Muscle layer of colon (tissue), 2 donors: ENCODE measurements around the gene CERS3.

Experiments
- H3K27ac ChIP-seq: one replicate; pipeline ENCODE4 v1.7.0; 2013; ENCODE audit warnings: low read depth, mild to moderate bottlenecking, low read length, moderate library complexity
- H3K27me3 ChIP-seq, 2 donors: one replicate each; pipeline ENCODE4 v1.7.0; 2013; ENCODE audit warnings: low read length in 2 of 2, mild to moderate bottlenecking in 2 of 2; ENCODE audit not compliant: insufficient read depth in 2 of 2, control insufficient read depth in 1 of 2
- H3K36me3 ChIP-seq: one replicate; pipeline ENCODE4 v1.7.0; 2013; ENCODE audit warnings: mild to moderate bottlenecking, low read length; ENCODE audit not compliant: insufficient read depth
- H3K4me1 ChIP-seq: one replicate; pipeline ENCODE4 v1.7.0; 2013; ENCODE audit warnings: mild to moderate bottlenecking, low read length; ENCODE audit not compliant: insufficient read depth
- H3K4me3 ChIP-seq, 2 donors: one replicate each; pipeline ENCODE4 v1.7.0; 2013; ENCODE audit warnings: low read length in 2 of 2, low read depth in 1 of 2, mild to moderate bottlenecking in 1 of 2, moderate library complexity in 1 of 2
- H3K9ac ChIP-seq: one replicate; pipeline ENCODE4 v1.7.0; 2013; ENCODE audit warnings: low read length
- H3K9me3 ChIP-seq: one replicate; pipeline ENCODE4 v1.7.0; 2013; ENCODE audit warnings: mild to moderate bottlenecking, low read length
- donor health status: abdominal sarcoma.
- donor health status: Adenocarcinoma of cecum.

The CERS3 gene

DNA sequence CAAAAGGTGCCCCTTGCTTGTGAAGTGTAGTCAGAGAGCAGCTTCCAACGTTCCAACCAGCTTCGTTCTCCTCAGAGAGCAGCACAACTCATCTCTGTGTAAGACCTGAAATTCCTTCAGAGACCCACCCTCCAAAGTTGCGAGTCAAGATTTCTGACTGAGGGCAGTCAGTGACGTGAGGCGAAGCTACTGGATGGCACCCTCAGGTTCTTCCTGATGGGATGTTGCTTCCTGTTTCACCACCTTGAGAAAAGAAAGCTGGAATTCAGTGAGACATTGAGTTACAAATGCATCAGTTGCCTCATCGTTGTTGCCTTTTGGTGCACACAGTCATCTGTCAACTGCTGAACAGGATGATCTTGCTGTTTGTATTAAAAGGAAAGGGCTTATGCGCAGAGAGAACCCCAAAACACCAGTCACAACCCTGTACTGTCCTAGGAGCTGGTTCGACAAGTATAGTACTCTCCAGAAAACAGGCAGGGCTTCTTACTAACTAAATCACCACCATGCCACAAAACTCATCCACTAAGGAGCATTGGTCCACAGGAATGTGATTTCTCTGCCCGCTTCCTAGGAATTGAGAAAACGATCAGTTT is at the start of gene CERS3:
CERS3 (minus strand) TSS at position 118 of the 596 bp plus-strand sequence. CDS start 27,101 bp downstream, outside the sequence.
- Histone ChIP-seq H3K4me3 (no peak within 1 kb of the TSS), H3K9ac (no peak within 1 kb of the TSS), H3K9me3 (no peaks in the 10 kb centered on the region), H3K27me3 (no peaks in the 10 kb centered on the region), H3K27ac (no peak within 1 kb of the TSS), H3K36me3 (no peaks in the 10 kb centered on the region), H3K4me1 (peaks cover 14% of the 10 kb centered on the region)

DNA sequence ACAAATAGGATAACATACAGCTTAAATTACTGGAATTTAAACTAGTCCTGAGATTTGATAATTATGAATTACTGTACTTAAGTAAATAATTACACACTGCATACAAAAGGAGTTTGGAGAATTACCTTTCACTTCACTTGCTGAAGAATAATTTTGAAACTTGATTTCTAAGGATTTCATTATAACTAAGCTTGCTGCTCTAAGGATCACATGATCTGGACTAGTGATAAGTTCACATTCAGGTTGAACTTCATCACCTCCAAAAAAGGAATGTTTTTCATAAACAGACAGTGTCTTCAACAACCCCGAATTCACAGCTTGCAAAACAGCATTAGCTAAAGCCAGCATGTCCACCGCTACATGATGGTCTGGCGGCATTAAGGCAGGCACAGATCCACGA is 44.8 kb upstream of the CERS3 start:
- no peaks in the 10 kb centered on the region for H3K9me3 ChIP-seq

DNA sequence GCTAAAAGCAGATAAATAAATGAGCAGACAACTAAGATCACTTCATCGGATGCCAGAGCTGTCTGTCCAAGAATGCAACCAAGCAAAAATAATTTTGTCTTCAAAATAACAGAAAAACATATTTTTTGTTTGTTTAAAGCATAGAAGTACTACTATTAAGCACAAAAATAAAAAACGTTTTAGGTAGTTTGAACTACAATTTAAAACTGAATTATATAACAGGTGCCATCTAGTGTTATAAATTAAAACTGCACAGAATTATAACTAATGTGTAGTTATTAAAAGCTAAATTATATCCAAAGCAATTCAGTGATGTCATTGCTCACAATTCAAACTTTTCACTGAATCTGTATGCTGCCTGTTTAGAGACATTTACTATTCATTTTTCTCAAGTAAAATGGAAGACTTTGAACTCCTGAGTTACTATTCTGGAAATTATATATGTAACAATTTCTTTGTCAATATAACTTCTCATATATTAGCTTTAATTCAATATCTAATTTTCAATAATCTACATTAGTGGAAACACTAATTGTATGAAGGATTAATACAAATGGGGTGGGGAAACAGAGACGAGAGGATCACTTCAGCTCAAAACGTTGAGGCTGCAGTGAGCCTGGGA is 43.7 kb upstream of the CERS3 start:
- Histone ChIP-seq H3K9ac (no peak overlapping the region), H3K36me3 (peaks cover 14% of the 10 kb centered on the region), H3K27ac (no peak overlapping the region), H3K4me1 (no peaks in the 10 kb centered on the region), H3K4me3 (no peak overlapping the region), H3K9me3 (no peaks in the 10 kb centered on the region), H3K27me3 (no peaks in the 10 kb centered on the region)

More for the DNA sequence above, 44.8 kb upstream of the CERS3 start:
- Histone ChIP-seq H3K27me3 (no peaks in the 10 kb centered on the region), H3K4me1 (no peaks in the 10 kb centered on the region), H3K4me3 (no peak overlapping the region), H3K9ac (no peak overlapping the region), H3K27ac (no peak overlapping the region), H3K36me3 (peaks cover 14% of the 10 kb centered on the region)

DNA sequence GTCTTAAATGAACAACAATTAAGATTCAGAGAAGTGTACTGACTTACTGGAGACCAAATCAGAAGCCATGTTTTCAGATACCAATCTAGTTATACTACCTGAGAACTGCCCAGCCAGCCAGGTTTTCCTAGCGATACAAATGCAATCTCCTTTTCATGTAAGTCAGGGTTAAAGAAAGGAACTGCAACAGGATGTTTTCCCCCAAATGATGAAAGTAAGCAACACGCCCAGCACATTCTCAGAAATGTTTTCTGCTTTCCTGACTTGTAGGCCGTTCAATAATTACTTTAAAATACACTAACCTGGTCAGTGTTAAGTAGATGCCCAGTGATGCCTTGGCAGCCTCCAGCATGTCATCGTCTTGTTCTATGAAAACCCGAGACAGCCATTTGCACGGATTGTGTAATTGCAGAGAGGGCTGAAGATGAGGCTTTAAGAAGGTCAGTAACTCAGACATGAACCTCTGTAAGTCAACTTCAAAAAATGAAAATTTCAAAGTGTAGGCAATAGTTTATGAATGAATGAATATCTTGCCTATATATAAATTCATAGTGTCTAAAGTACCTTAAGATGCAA is 42.9 kb upstream of the CERS3 start:
- Histone ChIP-seq H3K4me3 (no peak overlapping the region), H3K9ac (no peak overlapping the region), H3K9me3 (no peaks in the 10 kb centered on the region), H3K36me3 (peaks cover 14% of the 10 kb centered on the region), H3K4me1 (no peaks in the 10 kb centered on the region), H3K27ac (no peak overlapping the region), H3K27me3 (no peaks in the 10 kb centered on the region)

DNA sequence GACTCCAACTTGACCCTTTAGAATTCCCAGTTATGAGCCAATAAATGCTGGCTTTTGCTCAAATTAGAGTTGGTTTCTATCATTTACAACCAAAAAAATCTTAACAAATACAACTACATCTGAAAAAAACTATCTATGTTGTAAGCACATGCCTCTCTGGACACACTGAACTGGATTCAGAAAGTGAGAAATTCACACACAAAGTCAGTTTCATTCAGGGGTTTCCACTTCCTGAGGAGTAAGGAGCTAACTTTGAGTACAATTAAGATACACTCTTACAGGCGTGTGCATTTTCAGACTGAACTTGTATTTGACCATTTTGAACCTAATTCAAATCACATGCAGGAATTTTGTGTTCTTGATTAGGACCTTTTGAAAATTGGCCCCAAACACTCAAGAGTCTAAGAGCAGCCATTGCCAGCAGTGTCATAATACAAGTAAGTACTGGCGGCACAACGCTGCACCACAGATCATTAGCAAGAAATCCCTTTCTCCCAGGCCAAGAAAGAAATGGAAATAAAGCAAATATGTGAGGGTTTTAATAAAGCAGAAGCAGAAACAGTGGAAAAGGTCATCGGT is 42.1 kb upstream of the CERS3 start:
- Histone ChIP-seq H3K4me1 (no peaks in the 10 kb centered on the region), H3K27me3 (no peaks in the 10 kb centered on the region), H3K4me3 (no peak overlapping the region), H3K27ac (no peak overlapping the region), H3K9ac (no peak overlapping the region), H3K36me3 (peaks cover 14% of the 10 kb centered on the region), H3K9me3 (no peaks in the 10 kb centered on the region)

DNA sequence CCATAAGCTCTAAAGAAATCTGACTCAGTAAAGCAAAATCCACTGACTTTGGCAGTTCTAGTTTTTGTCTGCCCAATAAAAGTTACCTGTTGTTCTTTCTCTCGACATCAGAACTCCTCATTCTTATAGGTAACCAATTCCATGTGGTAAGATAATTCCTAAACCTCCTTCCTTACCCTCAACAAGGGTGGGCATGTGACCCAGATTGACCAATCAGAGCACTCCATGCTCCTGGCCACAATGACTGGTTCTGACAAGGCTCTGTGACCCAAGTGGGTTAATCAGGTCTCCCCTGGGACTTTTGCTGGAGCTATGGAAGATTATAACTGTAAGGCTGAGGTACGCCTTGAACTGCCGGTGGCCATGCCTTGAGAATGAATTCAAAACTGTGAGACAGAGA is 41.5 kb upstream of the CERS3 start:
- H3K4me3 ChIP-seq: no peak overlapping the region
- no peaks in the 10 kb centered on the region for H3K27me3 ChIP-seq
- H3K4me1 ChIP-seq: no peaks in the 10 kb centered on the region
- H3K9ac ChIP-seq: no peak overlapping the region
- H3K27ac ChIP-seq: no peak overlapping the region
- H3K9me3 ChIP-seq: no peaks in the 10 kb centered on the region
- peaks cover 14% of the 10 kb centered on the region for H3K36me3 ChIP-seq

DNA sequence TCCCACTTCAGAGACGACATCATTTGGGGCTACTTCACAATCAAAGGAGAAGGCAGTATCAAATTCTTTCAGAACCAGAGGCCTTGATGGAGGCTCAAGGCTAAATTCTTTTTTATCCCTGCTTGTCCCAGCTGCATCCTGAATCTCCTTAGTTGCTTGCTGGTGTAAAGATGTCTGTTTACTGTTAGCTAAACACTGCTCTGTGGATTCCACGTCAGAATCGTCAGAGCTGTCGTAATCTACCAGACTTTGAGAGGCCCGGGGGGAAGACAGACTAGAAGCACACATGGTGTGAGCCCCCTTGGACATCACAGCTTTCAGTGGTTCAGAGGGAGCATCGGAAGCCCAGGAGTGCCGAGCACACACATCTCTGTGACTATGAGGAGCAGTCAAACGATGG is 40.6 kb upstream of the CERS3 start:
- no peaks in the 10 kb centered on the region for H3K9me3 ChIP-seq
- H3K4me3 ChIP-seq: no peak overlapping the region
- no peaks in the 10 kb centered on the region for H3K27me3 ChIP-seq
- no peak overlapping the region for H3K27ac ChIP-seq
- H3K9ac ChIP-seq: no peak overlapping the region
- H3K4me1 ChIP-seq: no peaks in the 10 kb centered on the region
- peaks cover 14% of the 10 kb centered on the region for H3K36me3 ChIP-seq

DNA sequence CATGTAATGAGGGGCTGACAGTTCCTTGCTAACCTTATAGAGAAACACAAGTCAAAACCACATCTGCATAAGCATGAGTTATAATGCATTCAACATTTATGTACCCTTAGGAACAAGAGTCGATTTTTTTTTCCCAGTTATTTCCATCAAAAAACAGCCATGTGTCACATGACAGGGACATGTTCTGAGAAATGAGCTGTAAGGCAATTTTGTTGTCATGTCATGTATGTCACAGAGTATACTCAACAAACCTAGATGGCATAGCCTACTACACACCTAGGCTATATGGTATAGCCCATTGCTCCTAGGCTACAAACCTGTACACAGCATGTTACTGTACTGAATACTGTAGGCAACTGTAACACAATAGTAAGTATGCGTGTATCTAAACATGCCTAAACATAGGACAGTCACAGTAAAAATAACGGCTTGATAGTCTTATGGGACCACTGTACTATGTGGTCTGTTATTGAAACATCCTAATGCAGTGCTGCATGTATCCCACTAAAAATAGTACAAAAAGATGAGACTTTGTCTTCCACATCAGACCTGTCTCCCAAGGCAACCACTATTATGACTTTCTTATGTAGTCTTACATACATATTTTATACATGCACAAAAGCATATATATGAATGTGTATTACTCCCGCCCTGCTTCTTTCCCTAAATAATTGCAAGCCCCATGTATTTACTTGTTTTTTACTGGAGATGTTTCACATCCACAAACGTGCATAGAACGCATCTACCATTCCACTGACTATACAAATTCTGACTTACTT is 38.3 kb upstream of the CERS3 start:
- H3K9me3 ChIP-seq: no peaks in the 10 kb centered on the region
- no peak overlapping the region for H3K4me3 ChIP-seq
- H3K9ac ChIP-seq: no peak overlapping the region
- peaks cover 6% of the 10 kb centered on the region for H3K36me3 ChIP-seq
- no peaks in the 10 kb centered on the region for H3K27me3 ChIP-seq
- H3K4me1 ChIP-seq: no peaks in the 10 kb centered on the region
- no peak overlapping the region for H3K27ac ChIP-seq

DNA sequence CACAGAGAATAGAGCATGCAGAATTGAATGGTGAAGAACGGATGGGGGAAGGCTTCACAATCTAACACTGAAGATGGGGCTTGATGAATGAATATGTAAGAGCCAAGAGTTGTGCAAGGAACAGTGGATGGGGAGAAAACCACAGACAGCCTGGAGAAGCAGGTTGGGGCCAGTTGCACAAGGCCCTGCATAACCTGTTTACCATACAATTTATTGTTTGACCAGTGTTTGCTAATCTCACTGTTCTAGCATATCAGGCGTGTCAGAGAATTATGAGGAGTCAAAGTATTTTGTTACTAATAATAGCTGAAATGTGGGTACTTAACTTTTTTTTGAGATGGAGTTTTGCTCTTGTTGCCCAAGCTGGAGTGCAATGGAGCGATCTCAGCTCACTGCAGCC is 36.8 kb upstream of the CERS3 start:
- Histone ChIP-seq H3K27ac (no peak overlapping the region), H3K4me3 (no peak overlapping the region), H3K9me3 (no peaks in the 10 kb centered on the region), H3K36me3 (no peaks in the 10 kb centered on the region), H3K9ac (no peak overlapping the region), H3K27me3 (no peaks in the 10 kb centered on the region), H3K4me1 (no peaks in the 10 kb centered on the region)

DNA sequence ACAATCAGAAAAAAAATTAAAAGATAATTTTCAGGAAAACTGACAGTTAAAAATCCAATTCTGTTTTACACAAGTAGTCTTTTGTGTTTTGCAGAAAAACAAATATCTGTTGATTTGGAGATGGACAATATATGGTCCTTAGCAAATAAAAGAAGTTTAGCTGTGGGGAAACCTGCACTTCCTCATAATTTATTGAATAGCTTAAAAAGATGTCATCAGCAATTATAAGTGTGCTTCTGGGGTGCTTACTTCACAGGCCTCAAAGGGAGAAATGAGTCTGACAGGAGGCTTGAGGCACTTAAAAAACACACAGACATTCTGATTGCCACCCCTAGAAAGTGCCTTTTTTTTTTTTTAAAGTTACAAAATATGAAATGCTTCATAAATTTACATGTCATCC is 31.6 kb upstream of the CERS3 start:
- no peaks in the 10 kb centered on the region for H3K27me3 ChIP-seq
- H3K9ac ChIP-seq: no peak overlapping the region
- H3K9me3 ChIP-seq: no peaks in the 10 kb centered on the region
- no peak overlapping the region for H3K27ac ChIP-seq
- H3K4me1 ChIP-seq: no peaks in the 10 kb centered on the region
- H3K4me3 ChIP-seq: no peak overlapping the region
- H3K36me3 ChIP-seq: no peaks in the 10 kb centered on the region

DNA sequence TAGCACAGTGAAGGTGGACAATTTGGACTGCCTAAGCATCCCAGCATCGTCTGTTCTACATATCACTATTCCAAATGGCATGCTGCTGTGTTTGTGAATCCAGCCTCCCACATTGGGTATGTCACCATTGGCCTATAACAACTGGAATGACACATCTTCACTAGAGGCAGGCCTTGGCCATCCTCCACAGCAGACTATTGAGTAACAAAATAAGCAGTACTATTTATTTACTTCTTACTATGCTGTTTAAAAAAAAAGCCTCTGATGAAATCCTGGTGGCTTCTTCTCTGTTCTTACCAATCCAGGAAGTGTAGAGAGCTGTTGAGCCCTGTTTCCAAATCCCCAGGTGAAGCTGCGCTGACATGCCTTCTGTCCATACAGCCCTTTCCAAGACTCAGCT is 30.6 kb upstream of the CERS3 start:
- Histone ChIP-seq H3K27me3 (no peaks in the 10 kb centered on the region), H3K4me3 (no peak overlapping the region), H3K9ac (no peak overlapping the region), H3K27ac (no peak overlapping the region), H3K9me3 (no peaks in the 10 kb centered on the region), H3K36me3 (no peaks in the 10 kb centered on the region), H3K4me1 (no peaks in the 10 kb centered on the region)
